T-helper 22 cell (primary cell): ENCODE data around the gene QRICH2.
"Not testable (repeated sequence)": the region's sequence is repeated elsewhere in the genome, so short reads cannot be mapped to it uniquely, and the experiment has no call there.

Experiments used
- DNase-seq: peaks from one replicate; pipeline ENCODE4 v3.0.0-alpha.2; 2020; ENCODE audit warnings: low read depth

QRICH2 gene

DNA sequence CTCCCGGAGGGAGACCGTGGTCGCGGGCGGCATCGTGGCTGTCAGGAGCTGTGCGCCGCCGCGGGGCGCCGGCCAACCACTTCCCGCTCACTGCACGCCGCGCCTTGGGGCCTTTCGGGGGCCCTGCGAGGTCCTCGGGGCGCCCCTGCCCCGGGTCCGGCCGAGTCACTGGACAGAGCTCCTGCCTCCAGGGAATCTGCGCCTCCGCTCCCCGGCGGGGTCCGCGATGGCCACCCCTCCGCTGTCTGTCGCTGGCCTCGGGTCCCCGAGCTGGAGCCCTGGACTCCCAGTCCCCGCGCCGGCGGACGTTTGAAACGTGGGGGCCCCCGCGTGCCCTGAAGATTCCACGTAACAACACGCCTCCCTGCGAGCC, at the start of gene QRICH2:
Gene QRICH2, minus strand, starts transcription at position 311 of the 373 bp plus-strand sequence. Its CDS starts 278 bp downstream, at position 33.
- no peak for DNase-seq

DNA sequence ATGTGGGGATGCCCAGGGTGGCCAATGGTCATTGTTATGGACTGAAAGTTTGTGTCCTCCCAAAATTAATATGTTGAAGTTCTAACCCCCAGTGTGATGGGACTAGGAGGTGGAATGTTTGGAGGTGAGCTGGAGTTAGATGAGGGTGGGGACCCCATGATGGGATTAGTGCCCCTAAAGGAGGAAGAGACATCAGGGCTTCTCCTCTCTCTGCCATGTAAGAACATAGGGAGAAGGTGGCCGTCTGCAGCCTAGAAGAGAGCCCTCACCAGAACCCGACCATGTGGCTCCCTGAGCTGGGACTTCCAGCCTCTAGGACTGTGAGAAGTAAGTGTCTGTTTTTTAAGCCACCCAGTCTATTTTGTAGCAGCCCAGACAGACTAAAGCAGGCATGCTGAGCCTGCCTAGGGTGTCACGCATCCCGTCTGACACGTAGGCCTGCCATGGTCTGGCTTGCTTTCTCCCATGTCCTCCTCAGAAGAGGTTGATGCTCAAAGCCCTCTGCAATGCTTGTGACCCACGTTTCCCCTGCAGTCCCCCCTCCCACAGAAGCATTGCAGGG, 49.6 kb upstream of the QRICH2 start:
- no peak for DNase-seq

DNA sequence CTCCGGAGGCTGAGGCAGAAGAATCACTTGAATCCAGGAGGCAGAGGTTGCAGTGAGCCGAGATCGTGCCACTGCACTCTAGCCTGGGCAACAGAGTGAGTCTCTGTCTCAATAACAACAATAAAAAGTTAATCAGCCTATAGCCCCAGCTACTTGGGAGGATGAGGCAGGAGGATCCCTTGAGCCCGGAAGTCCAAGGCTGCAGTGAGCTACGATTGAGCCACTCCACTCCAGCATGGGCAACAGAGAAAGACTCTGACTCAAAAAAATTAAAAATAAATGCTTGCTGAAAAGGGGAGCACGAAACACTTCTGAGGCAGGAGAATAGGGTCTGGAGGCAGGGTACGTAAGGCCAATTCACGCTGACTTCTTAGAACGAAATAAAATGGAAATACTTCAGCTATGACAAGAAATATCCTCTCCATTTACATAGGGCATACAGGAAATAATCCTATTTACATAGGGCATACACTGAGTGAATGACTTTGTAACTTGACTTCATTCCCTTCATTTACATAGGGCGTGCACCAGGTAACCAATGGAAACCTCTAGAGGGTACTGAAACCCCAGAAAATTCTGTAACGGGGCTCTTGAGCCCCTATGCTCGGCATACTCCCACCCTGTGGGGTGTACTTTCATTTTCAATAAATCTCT, 48.9 kb upstream of the QRICH2 start:
- no peak for DNase-seq

DNA sequence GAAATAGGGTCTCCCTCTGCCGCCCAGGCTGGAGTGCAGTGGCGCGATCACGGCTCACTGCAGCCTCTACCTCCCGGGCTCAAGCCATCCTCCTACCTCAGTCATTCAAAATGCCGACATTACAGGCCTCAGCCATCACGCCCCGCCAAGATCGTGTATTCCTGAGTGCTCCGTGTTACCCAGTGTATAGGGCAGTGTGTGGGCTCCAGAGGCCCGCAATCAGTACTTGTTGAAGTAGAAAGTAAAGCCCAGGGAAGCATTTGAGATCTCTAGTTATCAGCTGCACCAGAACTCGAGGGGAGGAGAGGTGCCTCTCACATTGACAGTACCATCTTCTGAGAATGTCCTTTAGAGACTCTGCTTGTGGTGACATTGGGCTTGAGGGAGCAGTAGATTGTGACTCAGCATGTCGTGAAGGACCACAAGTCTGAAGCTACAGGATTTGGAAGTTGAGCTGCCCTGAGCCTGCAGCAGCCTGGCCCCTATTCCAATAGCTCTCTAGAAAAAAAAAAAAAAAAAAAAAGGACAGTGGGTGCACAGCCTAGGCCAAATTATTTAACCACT, 46.8 kb upstream of the QRICH2 start:
- no peak for DNase-seq

GRCh38 chr17:76354317-76354729, 46.2 kb upstream of the QRICH2 start:
- no peak for DNase-seq

DNA sequence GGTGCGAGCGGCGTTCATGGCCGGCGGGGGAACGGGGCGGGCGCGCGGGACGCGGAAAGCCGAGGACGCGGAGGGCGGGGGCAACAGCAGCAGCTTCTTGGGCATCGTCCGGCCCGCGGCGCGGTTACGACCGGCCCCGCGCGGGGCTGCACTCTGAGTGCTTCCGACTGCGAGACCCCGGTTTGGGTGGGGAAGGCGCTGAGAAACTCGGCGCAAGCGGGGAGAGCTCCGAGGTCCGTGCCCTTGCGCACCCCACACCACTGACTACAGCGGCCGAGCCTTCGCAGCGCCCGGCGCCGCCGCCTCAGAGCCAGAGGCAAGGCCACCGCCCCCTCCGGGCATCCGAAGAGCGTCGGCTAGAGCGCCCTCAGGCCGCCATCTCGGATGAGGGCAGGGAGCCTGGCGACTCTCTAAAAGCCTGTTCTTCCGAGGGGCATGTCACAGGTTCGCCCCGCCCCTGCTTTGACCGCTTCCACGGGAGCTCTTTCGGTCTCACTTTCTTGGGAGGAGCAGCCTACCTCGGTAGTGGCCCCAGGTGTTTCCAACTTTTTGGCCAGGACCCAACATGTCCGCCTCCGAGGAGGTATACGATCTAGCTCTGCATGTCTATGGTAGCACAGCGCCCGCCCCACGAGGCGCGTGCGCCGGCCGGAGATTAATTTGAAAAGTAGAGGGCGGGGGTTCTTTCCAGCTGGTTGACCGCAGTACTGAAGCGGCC, 45.7 kb upstream of the QRICH2 start, which contains the start of gene PRPSAP1:
Gene PRPSAP1, minus strand, starts transcription at position 318 of the 718 bp plus-strand sequence. Its CDS starts 213 bp downstream, at position 105.
- DNase-seq, result peak; percentile 58

GRCh38 chr17:76353004-76353598, 45.0 kb upstream of the QRICH2 start:
- DNase-seq, result peak; percentile 1

GRCh38 chr17:76351526-76352071, 43.5 kb upstream of the QRICH2 start:
- DNase-seq, result no peak

DNA sequence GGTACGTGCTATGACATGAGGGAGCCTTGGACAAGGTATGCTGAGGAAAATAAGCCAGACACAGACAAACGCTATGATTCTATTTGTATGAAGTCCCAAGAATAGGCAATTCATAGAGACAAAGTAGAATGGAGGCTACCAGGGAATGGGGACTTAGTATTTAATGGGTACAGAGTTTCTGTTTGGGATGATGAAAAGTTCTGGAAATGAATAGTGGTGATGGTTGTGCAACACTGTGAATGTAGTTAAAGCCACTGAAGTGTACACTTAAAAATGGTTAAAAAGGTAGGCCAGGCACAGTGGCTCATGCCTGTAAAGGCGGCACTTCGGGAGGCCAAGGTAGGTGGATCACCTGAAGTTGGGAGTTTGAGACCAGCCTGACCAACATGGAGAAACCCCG, 42.4 kb upstream of the QRICH2 start:
- no peak for DNase-seq

GRCh38 chr17:76346936-76347335, 38.9 kb upstream of the QRICH2 start:
- DNase-seq, result not testable (repeated sequence)

DNA sequence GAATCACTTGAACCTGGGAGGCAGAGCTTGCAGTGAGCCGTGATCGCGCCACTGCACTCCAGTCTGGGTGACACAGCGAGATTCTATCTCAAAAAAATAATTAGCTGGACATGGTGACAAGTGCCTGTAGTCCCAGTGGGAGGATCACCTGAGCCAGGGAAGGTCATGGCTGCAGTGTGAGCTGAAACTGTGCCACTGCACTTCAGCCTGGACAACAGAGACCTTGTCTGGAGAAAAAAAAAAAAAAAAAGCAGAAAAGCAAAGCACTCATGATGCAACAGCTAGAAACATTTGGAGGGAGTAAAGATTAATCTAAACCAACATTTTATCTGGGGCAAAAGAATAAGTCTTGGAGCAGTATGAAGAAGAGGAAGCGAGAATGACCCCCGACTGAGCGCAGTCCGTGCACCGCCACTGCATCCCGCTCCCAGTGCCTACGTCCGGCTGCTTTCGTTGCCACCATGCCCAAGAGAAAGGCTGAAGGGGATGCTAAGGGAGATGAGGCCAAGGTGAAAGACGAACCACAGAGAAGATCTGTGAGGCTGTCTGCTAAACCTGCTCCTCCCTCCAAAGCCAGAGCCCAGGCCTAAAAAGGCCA, 37.4 kb upstream of the QRICH2 start:
- no peak for DNase-seq

DNA sequence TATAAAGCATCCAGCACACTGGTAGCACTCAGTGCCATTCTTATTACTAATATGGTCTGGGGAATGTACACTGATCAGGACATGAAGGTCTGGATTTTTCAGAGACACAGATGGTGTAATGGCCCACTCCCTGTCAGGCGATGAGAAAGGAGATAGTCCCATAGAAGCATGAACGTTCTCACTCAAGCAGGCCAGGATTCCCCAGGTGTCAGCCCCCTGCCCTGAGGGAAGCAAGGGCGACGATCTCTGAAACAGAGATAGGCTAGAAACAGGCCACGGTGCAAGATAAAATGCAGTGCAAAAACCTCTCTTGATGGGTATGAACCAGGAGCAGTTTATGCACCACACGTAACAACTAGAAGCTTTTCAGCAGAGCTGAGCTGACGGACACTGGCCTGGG, 35.0 kb upstream of the QRICH2 start:
- DNase-seq, result no peak

DNA sequence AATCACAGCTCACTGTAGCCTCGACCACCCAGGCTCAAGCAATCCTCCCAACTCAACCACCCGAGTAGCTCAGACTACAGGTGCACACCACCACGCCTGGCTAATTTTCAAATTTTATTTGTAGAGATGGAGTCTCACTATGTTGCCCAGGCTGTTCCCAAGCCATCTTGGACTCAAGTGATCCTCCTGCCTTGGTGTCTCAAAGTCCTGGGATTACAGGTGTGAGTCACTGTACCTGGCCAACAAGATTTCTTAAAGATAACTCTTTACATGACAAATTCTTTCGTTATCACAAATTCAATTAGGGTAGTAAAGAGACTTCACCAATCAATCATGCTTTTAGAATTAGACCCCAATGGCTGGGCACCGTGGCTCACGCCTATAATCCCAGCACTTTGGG, 33.2 kb upstream of the QRICH2 start:
- no peak for DNase-seq

DNA sequence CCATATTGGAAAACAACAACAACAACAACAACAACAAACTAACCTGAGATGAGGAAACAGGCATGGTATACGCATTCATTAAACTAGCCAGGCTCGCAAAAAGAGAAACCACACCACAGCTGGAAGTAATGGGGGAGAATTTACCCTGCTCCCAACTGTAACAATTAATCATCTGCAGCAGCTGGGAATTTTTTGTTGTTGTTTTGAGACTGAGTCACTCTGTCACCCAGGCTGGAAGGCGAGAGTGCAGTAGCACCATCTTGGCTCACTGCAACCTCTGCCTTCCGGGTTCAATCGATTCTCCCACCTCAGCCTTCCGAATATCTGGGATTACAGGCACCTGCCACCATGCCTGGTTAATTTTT, 29.3 kb upstream of the QRICH2 start:
- no peak for DNase-seq

DNA sequence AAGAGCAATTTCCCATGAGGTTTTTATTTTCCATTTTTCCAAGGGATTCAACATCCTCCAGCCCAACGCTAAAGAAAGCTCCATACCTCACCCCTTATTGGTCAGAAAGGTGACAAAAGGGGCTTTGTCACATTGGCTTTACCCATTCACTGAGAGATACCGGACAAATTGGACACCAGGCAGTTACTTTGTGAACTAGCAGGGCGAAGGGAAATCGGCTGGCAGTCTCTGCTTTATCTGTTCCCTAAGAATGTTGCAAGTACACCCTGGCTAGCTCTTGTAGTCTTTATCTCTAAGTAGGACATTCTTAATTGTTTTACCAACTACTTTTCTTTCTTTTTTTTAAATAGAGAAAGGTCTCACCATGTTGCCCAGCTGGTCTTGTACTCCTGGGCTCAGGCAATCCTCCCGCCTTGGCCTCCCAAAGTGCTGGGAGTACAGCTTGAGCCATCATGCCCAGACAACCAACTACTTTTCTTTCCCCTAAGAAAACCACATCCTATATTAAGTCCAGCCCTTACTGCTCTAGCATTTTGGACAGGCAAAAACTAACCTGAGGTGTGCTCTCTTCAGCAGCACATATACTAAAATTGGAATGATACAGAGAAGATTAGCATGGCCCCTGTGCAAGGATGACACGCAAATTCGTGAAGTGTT, 28.8 kb upstream of the QRICH2 start:
- no peak for DNase-seq

DNA sequence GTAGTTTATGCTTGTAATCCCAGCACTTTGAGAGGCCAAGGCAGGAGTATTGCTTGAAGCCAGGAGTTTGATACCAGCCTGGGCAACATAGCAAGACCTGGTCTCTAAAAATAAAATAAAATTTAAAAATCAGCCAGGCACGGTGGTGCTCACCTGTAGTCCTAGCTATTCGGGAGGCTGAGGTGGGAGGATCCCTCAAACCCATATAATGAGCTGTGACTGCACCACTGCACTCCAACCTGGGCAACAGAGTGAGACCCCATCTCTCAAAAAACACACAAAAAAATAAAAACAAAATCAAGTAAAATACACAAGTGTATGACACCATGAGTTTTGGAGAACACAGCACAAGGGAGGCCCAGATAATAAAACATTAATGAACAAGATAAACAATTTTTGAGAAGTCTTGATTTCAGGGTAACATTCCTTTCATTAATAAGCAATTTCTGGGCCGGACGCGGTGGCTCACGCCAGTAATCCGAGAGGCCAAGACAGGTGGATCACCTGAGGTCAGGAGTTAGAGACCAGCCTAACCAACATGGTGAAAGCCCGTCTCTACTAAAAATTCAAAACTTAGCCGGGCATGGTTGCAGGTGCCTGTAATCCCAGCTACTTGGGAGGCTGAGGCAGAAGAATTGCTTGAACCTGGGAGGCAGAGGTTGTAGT, 27.8 kb upstream of the QRICH2 start:
- DNase-seq, result no peak

DNA sequence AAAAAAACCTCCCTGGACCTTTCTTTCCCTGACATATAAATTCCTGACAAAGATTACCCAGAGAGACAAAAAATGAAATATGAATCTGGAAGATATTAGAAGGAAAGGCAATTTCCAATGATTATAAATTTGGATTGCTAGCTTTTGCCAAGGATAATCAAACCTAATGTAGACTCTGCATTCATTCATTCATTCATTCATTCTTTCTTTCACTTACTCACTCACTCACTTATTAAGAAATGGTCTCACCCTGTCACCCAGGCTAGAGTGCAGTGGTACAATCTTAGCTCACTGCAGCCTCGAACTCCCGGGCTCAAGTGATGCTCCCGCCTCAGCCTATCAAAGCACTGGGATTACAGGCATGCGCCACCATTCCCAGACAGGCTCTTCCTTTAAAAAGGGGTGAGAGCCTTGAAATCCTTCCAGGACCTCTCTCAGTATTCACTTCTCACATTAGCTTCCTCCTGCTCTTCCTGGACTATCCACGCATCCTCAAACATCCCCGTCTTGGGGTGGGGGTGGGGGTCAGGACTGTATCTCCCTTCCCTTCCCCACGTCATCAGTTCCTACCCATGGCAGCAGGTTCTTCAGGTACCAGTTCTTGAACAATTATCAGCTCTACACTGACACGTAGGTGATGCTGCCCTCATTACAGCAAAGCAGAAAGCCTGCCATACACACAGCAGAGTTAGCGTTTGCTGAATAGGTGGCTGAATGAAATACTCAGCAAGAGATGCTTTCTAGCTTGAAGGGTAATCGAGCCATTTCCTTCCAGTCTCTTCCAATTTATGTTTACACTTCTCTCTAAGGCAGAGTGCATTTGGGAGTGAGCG, 25.8 kb upstream of the QRICH2 start:
- no peak for DNase-seq

DNA sequence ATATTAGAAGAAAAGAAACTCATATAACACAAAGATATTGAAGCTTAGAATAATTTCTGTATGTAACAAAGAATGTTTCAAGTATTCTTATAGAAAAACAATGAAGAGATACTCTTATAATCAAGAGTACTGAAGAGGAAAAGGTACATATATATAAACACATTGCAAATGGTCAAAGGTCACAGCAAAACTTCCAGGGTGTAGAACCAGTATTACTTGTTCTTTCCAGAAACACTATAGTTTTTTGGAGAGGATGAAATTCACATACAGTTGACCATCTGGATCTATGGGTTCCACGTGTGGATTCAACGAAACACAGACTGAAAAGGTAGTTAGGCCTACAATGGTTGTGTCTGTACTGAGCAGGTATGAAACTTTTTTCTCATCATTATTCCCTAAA, 23.0 kb upstream of the QRICH2 start:
- DNase-seq, result no peak

GRCh38 chr17:76329664-76330063, 21.6 kb upstream of the QRICH2 start:
- DNase-seq, result no peak

- DNase-seq, result no peak
Observed at GRCh38 chr17:76327696-76328095, 19.6 kb upstream of the QRICH2 start.
